Measurements from ENCODE around the gene ZSWIM4.

DNA sequence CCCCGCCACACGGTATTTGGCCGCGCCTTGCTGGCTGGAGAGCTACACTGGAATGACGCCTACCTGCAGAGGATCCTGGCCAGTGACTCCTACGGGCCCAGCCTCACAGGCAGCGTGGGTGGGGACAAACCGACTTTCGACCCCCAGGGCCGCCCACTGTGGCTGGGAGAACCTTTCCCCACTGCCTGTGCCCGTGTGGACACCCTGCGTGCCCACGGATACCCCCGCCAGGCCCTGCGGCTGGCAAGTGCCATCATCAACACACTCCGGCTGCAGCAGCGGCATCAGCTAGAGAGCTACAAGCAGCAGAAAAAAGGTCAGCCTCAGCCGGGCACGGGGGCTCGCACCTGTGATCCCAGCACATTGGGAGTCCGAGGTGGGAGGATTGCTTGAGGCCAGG lies 19.3 kb downstream of the ZSWIM4 start:
- TF ChIP-seq POLR2AphosphoS5 (IDR thresholded peaks at IDR 0.05; ENCODE audit: low read depth, low read length) (no peak), SIN3A (IDR thresholded peaks at IDR 0.05; ENCODE audit: borderline replicate concordance, insufficient read depth, low read length) (no peak), TAF1 (IDR thresholded peaks at IDR 0.05; ENCODE audit: borderline replicate concordance, insufficient read depth, low read length) (no peak), FOXP2 (optimal IDR thresholded peaks at IDR 0.05; ENCODE audit: borderline replicate concordance, extremely low read depth, extremely low read length, insufficient read depth) (no peak)
- TF ChIP-seq, protein P1, sequence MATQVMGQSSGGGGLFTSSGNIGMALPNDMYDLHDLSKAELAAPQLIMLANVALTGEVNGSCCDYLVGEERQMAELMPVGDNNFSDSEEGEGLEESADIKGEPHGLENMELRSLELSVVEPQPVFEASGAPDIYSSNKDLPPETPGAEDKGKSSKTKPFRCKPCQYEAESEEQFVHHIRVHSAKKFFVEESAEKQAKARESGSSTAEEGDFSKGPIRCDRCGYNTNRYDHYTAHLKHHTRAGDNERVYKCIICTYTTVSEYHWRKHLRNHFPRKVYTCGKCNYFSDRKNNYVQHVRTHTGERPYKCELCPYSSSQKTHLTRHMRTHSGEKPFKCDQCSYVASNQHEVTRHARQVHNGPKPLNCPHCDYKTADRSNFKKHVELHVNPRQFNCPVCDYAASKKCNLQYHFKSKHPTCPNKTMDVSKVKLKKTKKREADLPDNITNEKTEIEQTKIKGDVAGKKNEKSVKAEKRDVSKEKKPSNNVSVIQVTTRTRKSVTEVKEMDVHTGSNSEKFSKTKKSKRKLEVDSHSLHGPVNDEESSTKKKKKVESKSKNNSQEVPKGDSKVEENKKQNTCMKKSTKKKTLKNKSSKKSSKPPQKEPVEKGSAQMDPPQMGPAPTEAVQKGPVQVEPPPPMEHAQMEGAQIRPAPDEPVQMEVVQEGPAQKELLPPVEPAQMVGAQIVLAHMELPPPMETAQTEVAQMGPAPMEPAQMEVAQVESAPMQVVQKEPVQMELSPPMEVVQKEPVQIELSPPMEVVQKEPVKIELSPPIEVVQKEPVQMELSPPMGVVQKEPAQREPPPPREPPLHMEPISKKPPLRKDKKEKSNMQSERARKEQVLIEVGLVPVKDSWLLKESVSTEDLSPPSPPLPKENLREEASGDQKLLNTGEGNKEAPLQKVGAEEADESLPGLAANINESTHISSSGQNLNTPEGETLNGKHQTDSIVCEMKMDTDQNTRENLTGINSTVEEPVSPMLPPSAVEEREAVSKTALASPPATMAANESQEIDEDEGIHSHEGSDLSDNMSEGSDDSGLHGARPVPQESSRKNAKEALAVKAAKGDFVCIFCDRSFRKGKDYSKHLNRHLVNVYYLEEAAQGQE (IDR thresholded peaks at IDR 0.05; ENCODE audit: insufficient read depth in 1 of 2, low read depth in 2 of 2, low read length in 2 of 2): no peak
